ENCODE results near the gene SCN11A.

The SCN11A gene

GRCh38 chr3:39098473-39099000 is 46.8 kb upstream of the SCN11A start:
- H3K27ac ChIP-seq, result no peak overlapping the region
- H3K4me3 ChIP-seq (ENCODE audit: low read depth in 1 of 2, low read length in 1 of 2), result no peak overlapping the region
- no peaks in the 10 kb centered on the region for H3K9me3 ChIP-seq
- H3K4me1 ChIP-seq (ENCODE audit: control insufficient read depth in 1 of 2, insufficient read depth in 1 of 2, low read depth in 1 of 2, low read length in 1 of 2), result no peaks in the 10 kb centered on the region
- no peaks in the 10 kb centered on the region for H3K27me3 ChIP-seq
- TF ChIP-seq CTCF (IDR thresholded peaks at IDR 0.05), result no peak
- peaks cover 75% of the 10 kb centered on the region for H3K36me3 ChIP-seq

GRCh38 chr3:39097716-39098472 is 46.1 kb upstream of the SCN11A start:
- Histone ChIP-seq H3K27ac (no peak overlapping the region), H3K4me1 (ENCODE audit: control insufficient read depth in 1 of 2, insufficient read depth in 1 of 2, low read depth in 1 of 2, low read length in 1 of 2) (no peaks in the 10 kb centered on the region), H3K36me3 (peaks cover 81% of the 10 kb centered on the region), H3K9me3 (no peaks in the 10 kb centered on the region), H3K4me3 (ENCODE audit: low read depth in 1 of 2, low read length in 1 of 2) (no peak overlapping the region), H3K27me3 (no peaks in the 10 kb centered on the region)
- no peak for TF ChIP-seq CTCF (IDR thresholded peaks at IDR 0.05)

GRCh38 chr3:39096775-39097174 is 45.0 kb upstream of the SCN11A start:
- Histone ChIP-seq H3K4me1 (ENCODE audit: control insufficient read depth in 1 of 2, insufficient read depth in 1 of 2, low read depth in 1 of 2, low read length in 1 of 2) (no peaks in the 10 kb centered on the region), H3K27ac (no peak overlapping the region), H3K4me3 (ENCODE audit: low read depth in 1 of 2, low read length in 1 of 2) (no peak overlapping the region), H3K36me3 (peaks cover 93% of the 10 kb centered on the region), H3K27me3 (no peaks in the 10 kb centered on the region), H3K9me3 (no peaks in the 10 kb centered on the region)
- TF ChIP-seq CTCF (IDR thresholded peaks at IDR 0.05), result no peak

- no peaks in the 10 kb centered on the region for H3K9me3 ChIP-seq
- no peak overlapping the region for H3K4me3 ChIP-seq (ENCODE audit: low read depth in 1 of 2, low read length in 1 of 2)
These were observed 44.0 kb upstream of the SCN11A start for GRCh38 chr3:39095778-39096177.

GRCh38 chr3:39094851-39095677 is 43.3 kb upstream of the SCN11A start:
- H3K36me3 ChIP-seq, result peaks cover 98% of the 10 kb centered on the region

More at GRCh38 chr3:39095778-39096177, 44.0 kb upstream of the SCN11A start:
- Histone ChIP-seq H3K27ac (no peak overlapping the region), H3K4me1 (ENCODE audit: control insufficient read depth in 1 of 2, insufficient read depth in 1 of 2, low read depth in 1 of 2, low read length in 1 of 2) (no peaks in the 10 kb centered on the region), H3K27me3 (no peaks in the 10 kb centered on the region), H3K36me3 (peaks cover 100% of the 10 kb centered on the region)
- no peak for TF ChIP-seq CTCF (IDR thresholded peaks at IDR 0.05)

More at GRCh38 chr3:39094851-39095677, 43.3 kb upstream of the SCN11A start:
- Histone ChIP-seq H3K4me3 (ENCODE audit: low read depth in 1 of 2, low read length in 1 of 2) (no peak overlapping the region), H3K27ac (no peak overlapping the region), H3K4me1 (ENCODE audit: control insufficient read depth in 1 of 2, insufficient read depth in 1 of 2, low read depth in 1 of 2, low read length in 1 of 2) (no peaks in the 10 kb centered on the region), H3K9me3 (no peaks in the 10 kb centered on the region), H3K27me3 (no peaks in the 10 kb centered on the region)
- TF ChIP-seq CTCF (IDR thresholded peaks at IDR 0.05), result no peak

Data from neutrophil (primary cell).